ENCODE results near the gene MBP. TPM values are rescaled to one million over a fixed set of nuclear protein-coding genes. Genes with fewer than 3 reads are reported as not detected.
A peak's percentile ranks its signal among the peaks of the same experiment; 100 is the strongest.

MBP gene
- total and polyA plus RNA-seq, 2 of the 13 experiments (the other 11 are each of a cell fraction or from before 2014, with no cell fraction given), result 5.0 to 8.5 TPM

GRCh38 chr18:77056344-77057005, 76.1 kb downstream of the MBP start (continued):
- TF ChIP-seq, protein P1, sequence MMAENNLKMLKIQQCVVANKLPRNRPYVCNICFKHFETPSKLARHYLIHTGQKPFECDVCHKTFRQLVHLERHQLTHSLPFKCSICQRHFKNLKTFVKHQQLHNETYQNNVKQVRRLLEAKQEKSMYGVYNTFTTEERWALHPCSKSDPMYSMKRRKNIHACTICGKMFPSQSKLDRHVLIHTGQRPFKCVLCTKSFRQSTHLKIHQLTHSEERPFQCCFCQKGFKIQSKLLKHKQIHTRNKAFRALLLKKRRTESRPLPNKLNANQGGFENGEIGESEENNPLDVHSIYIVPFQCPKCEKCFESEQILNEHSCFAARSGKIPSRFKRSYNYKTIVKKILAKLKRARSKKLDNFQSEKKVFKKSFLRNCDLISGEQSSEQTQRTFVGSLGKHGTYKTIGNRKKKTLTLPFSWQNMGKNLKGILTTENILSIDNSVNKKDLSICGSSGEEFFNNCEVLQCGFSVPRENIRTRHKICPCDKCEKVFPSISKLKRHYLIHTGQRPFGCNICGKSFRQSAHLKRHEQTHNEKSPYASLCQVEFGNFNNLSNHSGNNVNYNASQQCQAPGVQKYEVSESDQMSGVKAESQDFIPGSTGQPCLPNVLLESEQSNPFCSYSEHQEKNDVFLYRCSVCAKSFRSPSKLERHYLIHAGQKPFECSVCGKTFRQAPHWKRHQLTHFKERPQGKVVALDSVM (CRISPR knock-in tag; IDR thresholded peaks at IDR 0.05), result peak; percentile 65; the same call in 1 of the 2 replicates
- TF ChIP-seq ZNF598 (CRISPR knock-in tag; IDR thresholded peaks at IDR 0.05; ENCODE audit: borderline replicate concordance), result 0 out of 2 replicates have a peak, but pooled peaks have one; percentile 23
- TF ChIP-seq, protein P2, sequence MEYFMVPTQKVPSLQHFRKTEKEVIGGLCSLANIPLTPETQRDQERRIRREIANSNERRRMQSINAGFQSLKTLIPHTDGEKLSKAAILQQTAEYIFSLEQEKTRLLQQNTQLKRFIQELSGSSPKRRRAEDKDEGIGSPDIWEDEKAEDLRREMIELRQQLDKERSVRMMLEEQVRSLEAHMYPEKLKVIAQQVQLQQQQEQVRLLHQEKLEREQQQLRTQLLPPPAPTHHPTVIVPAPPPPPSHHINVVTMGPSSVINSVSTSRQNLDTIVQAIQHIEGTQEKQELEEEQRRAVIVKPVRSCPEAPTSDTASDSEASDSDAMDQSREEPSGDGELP (IDR thresholded peaks at IDR 0.05; ENCODE audit: borderline replicate concordance, low read depth), result peak; percentile 76; the same call in 1 of the 2 replicates
- TF ChIP-seq, protein P3, sequence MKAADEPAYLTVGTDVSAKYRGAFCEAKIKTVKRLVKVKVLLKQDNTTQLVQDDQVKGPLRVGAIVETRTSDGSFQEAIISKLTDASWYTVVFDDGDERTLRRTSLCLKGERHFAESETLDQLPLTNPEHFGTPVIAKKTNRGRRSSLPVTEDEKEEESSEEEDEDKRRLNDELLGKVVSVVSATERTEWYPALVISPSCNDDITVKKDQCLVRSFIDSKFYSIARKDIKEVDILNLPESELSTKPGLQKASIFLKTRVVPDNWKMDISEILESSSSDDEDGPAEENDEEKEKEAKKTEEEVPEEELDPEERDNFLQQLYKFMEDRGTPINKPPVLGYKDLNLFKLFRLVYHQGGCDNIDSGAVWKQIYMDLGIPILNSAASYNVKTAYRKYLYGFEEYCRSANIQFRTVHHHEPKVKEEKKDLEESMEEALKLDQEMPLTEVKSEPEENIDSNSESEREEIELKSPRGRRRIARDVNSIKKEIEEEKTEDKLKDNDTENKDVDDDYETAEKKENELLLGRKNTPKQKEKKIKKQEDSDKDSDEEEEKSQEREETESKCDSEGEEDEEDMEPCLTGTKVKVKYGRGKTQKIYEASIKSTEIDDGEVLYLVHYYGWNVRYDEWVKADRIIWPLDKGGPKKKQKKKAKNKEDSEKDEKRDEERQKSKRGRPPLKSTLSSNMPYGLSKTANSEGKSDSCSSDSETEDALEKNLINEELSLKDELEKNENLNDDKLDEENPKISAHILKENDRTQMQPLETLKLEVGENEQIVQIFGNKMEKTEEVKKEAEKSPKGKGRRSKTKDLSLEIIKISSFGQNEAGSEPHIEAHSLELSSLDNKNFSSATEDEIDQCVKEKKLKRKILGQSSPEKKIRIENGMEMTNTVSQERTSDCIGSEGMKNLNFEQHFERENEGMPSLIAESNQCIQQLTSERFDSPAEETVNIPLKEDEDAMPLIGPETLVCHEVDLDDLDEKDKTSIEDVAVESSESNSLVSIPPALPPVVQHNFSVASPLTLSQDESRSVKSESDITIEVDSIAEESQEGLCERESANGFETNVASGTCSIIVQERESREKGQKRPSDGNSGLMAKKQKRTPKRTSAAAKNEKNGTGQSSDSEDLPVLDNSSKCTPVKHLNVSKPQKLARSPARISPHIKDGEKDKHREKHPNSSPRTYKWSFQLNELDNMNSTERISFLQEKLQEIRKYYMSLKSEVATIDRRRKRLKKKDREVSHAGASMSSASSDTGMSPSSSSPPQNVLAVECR (CRISPR knock-in tag; IDR thresholded peaks at IDR 0.05; ENCODE audit: borderline replicate concordance), result peak; percentile 39; the same call in 1 of the 2 replicates
- no peak for TF ChIP-seq RARA (CRISPR knock-in tag; IDR thresholded peaks at IDR 0.05)
- peak; percentile 59; the same call in 1 of the 2 replicates for TF ChIP-seq HNF4A (CRISPR knock-in tag; IDR thresholded peaks at IDR 0.05)
- TF ChIP-seq ZNF547 (CRISPR knock-in tag; IDR thresholded peaks at IDR 0.05), result peak; percentile 26; the same call in 1 of the 2 replicates
- TF ChIP-seq NRL (CRISPR knock-in tag; IDR thresholded peaks at IDR 0.05; ENCODE audit: borderline replicate concordance), result no peak
- TF ChIP-seq SPEN (CRISPR knock-in tag; IDR thresholded peaks at IDR 0.05; ENCODE audit: low read depth), result 0 out of 2 replicates have a peak, but pooled peaks have one; percentile 28
- TF ChIP-seq GLI4 (CRISPR knock-in tag; IDR thresholded peaks at IDR 0.05; ENCODE audit: borderline replicate concordance), result peak; percentile 46; the same call in 1 of the 2 replicates
- TF ChIP-seq PHF21A (CRISPR knock-in tag; IDR thresholded peaks at IDR 0.05), result 0 out of 2 replicates have a peak, but pooled peaks have one; percentile 49
- TF ChIP-seq, protein P4, sequence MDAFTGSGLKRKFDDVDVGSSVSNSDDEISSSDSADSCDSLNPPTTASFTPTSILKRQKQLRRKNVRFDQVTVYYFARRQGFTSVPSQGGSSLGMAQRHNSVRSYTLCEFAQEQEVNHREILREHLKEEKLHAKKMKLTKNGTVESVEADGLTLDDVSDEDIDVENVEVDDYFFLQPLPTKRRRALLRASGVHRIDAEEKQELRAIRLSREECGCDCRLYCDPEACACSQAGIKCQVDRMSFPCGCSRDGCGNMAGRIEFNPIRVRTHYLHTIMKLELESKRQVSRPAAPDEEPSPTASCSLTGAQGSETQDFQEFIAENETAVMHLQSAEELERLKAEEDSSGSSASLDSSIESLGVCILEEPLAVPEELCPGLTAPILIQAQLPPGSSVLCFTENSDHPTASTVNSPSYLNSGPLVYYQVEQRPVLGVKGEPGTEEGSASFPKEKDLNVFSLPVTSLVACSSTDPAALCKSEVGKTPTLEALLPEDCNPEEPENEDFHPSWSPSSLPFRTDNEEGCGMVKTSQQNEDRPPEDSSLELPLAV (CRISPR knock-in tag; conservative IDR thresholded peaks at IDR 0.05; ENCODE audit: low read depth), result no peak
- TF ChIP-seq, protein P5, sequence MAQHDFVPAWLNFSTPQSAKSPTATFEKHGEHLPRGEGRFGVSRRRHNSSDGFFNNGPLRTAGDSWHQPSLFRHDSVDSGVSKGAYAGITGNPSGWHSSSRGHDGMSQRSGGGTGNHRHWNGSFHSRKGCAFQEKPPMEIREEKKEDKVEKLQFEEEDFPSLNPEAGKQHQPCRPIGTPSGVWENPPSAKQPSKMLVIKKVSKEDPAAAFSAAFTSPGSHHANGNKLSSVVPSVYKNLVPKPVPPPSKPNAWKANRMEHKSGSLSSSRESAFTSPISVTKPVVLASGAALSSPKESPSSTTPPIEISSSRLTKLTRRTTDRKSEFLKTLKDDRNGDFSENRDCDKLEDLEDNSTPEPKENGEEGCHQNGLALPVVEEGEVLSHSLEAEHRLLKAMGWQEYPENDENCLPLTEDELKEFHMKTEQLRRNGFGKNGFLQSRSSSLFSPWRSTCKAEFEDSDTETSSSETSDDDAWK (CRISPR knock-in tag; IDR thresholded peaks at IDR 0.05), result no peak
- TF ChIP-seq ZNF546 (CRISPR knock-in tag; conservative IDR thresholded peaks at IDR 0.05), result 0 out of 2 replicates have a peak, but pooled peaks have one; percentile 23
- TF ChIP-seq ZFX (CRISPR knock-in tag; IDR thresholded peaks at IDR 0.05; ENCODE audit: low read depth), result peak; percentile 31; the same call in 1 of the 2 replicates

Measured in HepG2 (cell line).